HCT116 (cell line): ENCODE results near the gene MTMR1. TPM values are rescaled to one million over a fixed set of nuclear protein-coding genes. Genes with fewer than 3 reads are reported as not detected.

Experiments
- ATAC-seq: fragments of 200-7000 bp; cut with Tn5 transposase; 2 replicates; pipeline ENCODE4 v1.9.1; 2020; ENCODE audit warnings: mild to moderate bottlenecking, moderate library complexity
- BruUV-seq: library from RNA; stranded (reverse); fragments of 400-500 nt; replicated peaks from 2 replicates; lab custom pipeline; 2021; lab: Mats Ljungman, UMichigan
- CTCF ChIA-PET: fragments of 300-600 bp; sonication (Branson Sonifier 250); formaldehyde crosslinking; loops from one replicate; lab custom pipeline; 2021; ENCODE audit warnings: antibody characterized with exemption; lab: Charles Lee
- POLR2A ChIA-PET: fragments of 300-600, 350-600 bp; sonication (Branson Sonifier 250); formaldehyde crosslinking; loops from one replicate; lab custom pipeline; 2021; ENCODE audit warnings: antibody characterized with exemption; lab: Charles Lee
- RAD21 ChIA-PET, 2 experiments: fragments of 300-600 bp; sonication (Branson Sonifier 250); formaldehyde crosslinking; loops; one replicate each; lab custom pipeline; 2023; ENCODE audit warnings: low total read pairs in 2 of 2; ENCODE audit not compliant: uncharacterized antibody in 2 of 2, unreplicated experiment in 2 of 2, low non-redundant PET in 1 of 2; lab: Charles Lee
- DNase-seq: peaks from one replicate; pipeline ENCODE4 v3.0.0-alpha.2; 2010; ENCODE audit warnings: low read depth, low spot score
- H2AFZ ChIP-seq: fragments of 200-600 bp; shearing (Covaris generic), sonication (generic); 2 replicates; pipeline ENCODE4 v1.6.1; 2017; ENCODE audit warnings: low read depth, mixed run types, mixed read lengths, antibody characterized with exemption, low read length; ENCODE audit not compliant: poor library complexity, severe bottlenecking
- H3K27ac ChIP-seq: 2 replicates; pipeline ENCODE4 v1.5.1; 2012; ENCODE audit warnings: low read depth, low read length
- H3K27me3 ChIP-seq: fragments of 200-600 bp; sonication (generic); 2 replicates; pipeline ENCODE4 v1.6.1; 2016; ENCODE audit warnings: mixed run types, low read length, mixed read lengths; ENCODE audit not compliant: insufficient read depth
- H3K36me3 ChIP-seq, 2 experiments: fragments of 200-500 bp in 1 of 2; fragments of 200-600 bp in 1 of 2; sonication (Bioruptor generic) in 1 of 2; sonication (generic) in 1 of 2; 2 replicates each; pipeline versions ENCODE4 v1.5.1 to v1.6.1; 2014 to 2016; ENCODE audit warnings: low read length in 2 of 2, inconsistent platforms in 1 of 2, mixed read lengths in 1 of 2, mixed run types in 1 of 2; ENCODE audit not compliant: insufficient read depth in 2 of 2, control insufficient read depth in 1 of 2
- H3K4me1 ChIP-seq, 2 experiments: fragments of 200-600 bp in 1 of 2; sonication (generic) in 1 of 2; 2 replicates each; pipeline versions ENCODE4 v1.5.1 to v1.6.1; 2012 to 2017; ENCODE audit warnings: low read length in 2 of 2, inconsistent platforms in 1 of 2, mild to moderate bottlenecking in 1 of 2, mixed read lengths in 1 of 2, mixed run types in 1 of 2, moderate library complexity in 1 of 2; ENCODE audit not compliant: insufficient read depth in 2 of 2, control insufficient read depth in 1 of 2
- H3K4me2 ChIP-seq: fragments of 200-600 bp; sonication (generic); 2 replicates; pipeline ENCODE4 v1.6.1; 2017; ENCODE audit warnings: mixed run types, low read length, mixed read lengths
- H3K4me3 ChIP-seq, 2 experiments: fragments of 200-600 bp in 1 of 2; sonication (generic) in 1 of 2; replicated peaks in 1 of 2; 2 replicates each; pipeline ENCODE4 v1.5.1; 2011 to 2016; ENCODE audit warnings: low read length in 2 of 2, control low read depth in 1 of 2, low read depth in 1 of 2, mild to moderate bottlenecking in 1 of 2, mixed read lengths in 1 of 2, mixed run types in 1 of 2
- H3K79me2 ChIP-seq: fragments of 200-600 bp; sonication (generic); 2 replicates; pipeline ENCODE4 v1.6.1; 2017; ENCODE audit warnings: mild to moderate bottlenecking, mixed run types, low read length, moderate library complexity, mixed read lengths; ENCODE audit not compliant: insufficient read depth
- H3K9ac ChIP-seq: fragments of 200-600 bp; sonication (generic); 2 replicates; pipeline ENCODE4 v1.6.1; 2016; ENCODE audit warnings: low read length, mixed read lengths
- H3K9me2 ChIP-seq: fragments of 200-600 bp; sonication (generic), shearing (Covaris generic); 2 replicates; pipeline ENCODE4 v1.6.1; 2017; ENCODE audit warnings: mixed run types, mild to moderate bottlenecking, moderate library complexity; ENCODE audit not compliant: insufficient read depth
- H3K9me3 ChIP-seq, 2 experiments: fragments of 200-500 bp in 1 of 2; fragments of 200-600 bp in 1 of 2; sonication (Bioruptor generic) in 1 of 2; sonication (generic) in 1 of 2; 2 replicates each; pipeline ENCODE4 v1.6.1; 2014 to 2017; ENCODE audit warnings: low read length in 2 of 2, mixed read lengths in 2 of 2, inconsistent platforms in 1 of 2, low read depth in 1 of 2, mild to moderate bottlenecking in 1 of 2, mixed run types in 1 of 2, moderate library complexity in 1 of 2; ENCODE audit not compliant: control insufficient read depth in 1 of 2, insufficient read depth in 1 of 2
- H4K20me1 ChIP-seq: fragments of 200-600 bp; sonication (generic), shearing (Covaris generic); 2 replicates; pipeline ENCODE4 v1.6.1; 2017; ENCODE audit warnings: mixed run types, mild to moderate bottlenecking, moderate library complexity; ENCODE audit not compliant: insufficient read depth
- CBX3 ChIP-seq: IDR thresholded peaks from 2 replicates; pipeline ENCODE4 v1.6.1; 2012; ENCODE audit warnings: low read depth
- CEBPB ChIP-seq: IDR thresholded peaks from 2 replicates; pipeline ENCODE4 v1.6.1; 2012; ENCODE audit warnings: low read depth
- EGR1 ChIP-seq: IDR thresholded peaks from 2 replicates; pipeline ENCODE4 v1.6.1; 2012; ENCODE audit warnings: low read depth
- ELF1 ChIP-seq: IDR thresholded peaks from 2 replicates; pipeline ENCODE4 v1.6.1; 2012; ENCODE audit warnings: low read depth, borderline replicate concordance
- EZH2phosphoT487 ChIP-seq: fragments of 200-600 bp; IDR thresholded peaks from 2 replicates; pipeline ENCODE4 v1.6.1; 2018; ENCODE audit warnings: antibody characterized with exemption, borderline replicate concordance
- FOSL1 ChIP-seq: IDR thresholded peaks from 2 replicates; pipeline ENCODE4 v1.6.1; 2012; ENCODE audit warnings: low read depth
- JUND ChIP-seq: IDR thresholded peaks from 2 replicates; pipeline ENCODE4 v1.6.1; 2012
- POLR2A ChIP-seq: IDR thresholded peaks from 2 replicates; pipeline ENCODE4 v1.7.0; 2011; ENCODE audit warnings: borderline replicate concordance; ENCODE audit not compliant: insufficient read depth, insufficient read length; ENCODE audit errors: extremely low read depth
- POLR2AphosphoS5 ChIP-seq: IDR thresholded peaks from 2 replicates; pipeline ENCODE4 v1.6.1; 2011; ENCODE audit warnings: mild to moderate bottlenecking, low read depth, low read length, moderate library complexity
- SIN3A ChIP-seq: IDR thresholded peaks from 2 replicates; pipeline ENCODE4 v1.6.1; 2012; ENCODE audit warnings: low read depth
- SP1 ChIP-seq: IDR thresholded peaks from 2 replicates; pipeline ENCODE4 v1.6.1; 2012; ENCODE audit warnings: low read depth
- TCF7L2 ChIP-seq: IDR thresholded peaks from 2 replicates; pipeline ENCODE4 v1.7.0; 2011; ENCODE audit warnings: borderline replicate concordance, inconsistent platforms; ENCODE audit not compliant: insufficient read depth, insufficient read length; ENCODE audit errors: extremely low read depth
- ZNF274 ChIP-seq: fragments of 200-500 bp; sonication (Bioruptor generic); IDR thresholded peaks from 2 replicates; pipeline ENCODE4 v1.6.1; 2014; ENCODE audit warnings: mild to moderate bottlenecking, low read depth, low read length, inconsistent platforms
- intact Hi-C: fragments of 100-400 bp; cut with micrococcal nuclease; formaldehyde crosslinking; loops from 2 replicates; pipeline ENCODE4 v1.10.0; 2022
- total RNA-seq: library from RNA; stranded (reverse); gene quantifications from one replicate; pipeline ENCODE4 v1.2.1, GENCODE V29; 2021; ENCODE audit not compliant: unreplicated experiment
- TF ChIP-seq, protein P1 (sequence below): IDR thresholded peaks from 2 replicates; pipeline ENCODE4 v1.6.1; 2012
- TF ChIP-seq, protein P2 (sequence below): IDR thresholded peaks from 2 replicates; pipeline ENCODE4 v1.6.1; 2012; ENCODE audit warnings: low read depth
- TF ChIP-seq, protein P3 (sequence below): IDR thresholded peaks from 2 replicates; pipeline ENCODE4 v1.6.1; 2012
- TF ChIP-seq, protein P4 (sequence below): IDR thresholded peaks from 2 replicates; pipeline ENCODE4 v1.6.1; 2011; ENCODE audit warnings: mild to moderate bottlenecking, low read length, moderate library complexity; ENCODE audit not compliant: insufficient replicate concordance; ENCODE audit errors: extremely low read depth

The MTMR1 gene
- total RNA-seq, 1 experiment from 2014 or later, result 20.0 TPM

DNA sequence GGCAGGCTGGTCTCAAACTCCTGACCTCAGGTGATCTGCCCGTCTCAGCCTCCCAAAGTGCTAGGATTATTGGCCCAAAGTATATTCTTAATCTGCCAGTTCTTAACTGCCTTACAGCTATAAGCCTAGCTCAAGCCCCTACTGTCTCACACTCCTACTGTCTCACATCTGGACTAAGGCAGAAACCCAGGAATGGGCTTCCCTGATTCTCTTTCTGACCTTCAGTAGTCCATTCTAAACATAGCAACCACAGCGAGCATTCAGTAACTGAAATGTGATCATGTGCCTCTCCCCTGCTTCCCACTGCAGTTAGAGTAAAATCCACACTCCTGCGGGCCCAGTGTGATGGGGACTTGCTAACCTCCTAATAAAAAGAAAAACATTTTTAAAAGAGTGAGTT lies 58.9 kb downstream of the MTMR1 start:
- DNase-seq (no peak), ATAC-seq (no peak)
- no peaks in the 10 kb centered on the region for H3K9me3 ChIP-seq
- no peaks in the 10 kb centered on the region for H3K4me1 ChIP-seq
- H3K27ac ChIP-seq, result no peak overlapping the region
- RAD21 ChIA-PET, result no interaction called here
- no peaks in the 10 kb centered on the region for H4K20me1 ChIP-seq
- no peak overlapping the region for H3K4me2 ChIP-seq
- H3K79me2 ChIP-seq, result no peaks in the 10 kb centered on the region
- H2AFZ ChIP-seq, result no peak overlapping the region
- no peak overlapping the region for H3K9ac ChIP-seq
- no peaks in the 10 kb centered on the region for H3K9me2 ChIP-seq
- no peaks in the 10 kb centered on the region; a peak in 1 of 4 replicates for H3K36me3 ChIP-seq
- CTCF ChIA-PET, result no interaction called here
- BruUV-seq, result no TSS peak
- POLR2A ChIA-PET, result no interaction called here
- intact Hi-C loops, result no loop called here
- TF ChIP-seq, protein P1, sequence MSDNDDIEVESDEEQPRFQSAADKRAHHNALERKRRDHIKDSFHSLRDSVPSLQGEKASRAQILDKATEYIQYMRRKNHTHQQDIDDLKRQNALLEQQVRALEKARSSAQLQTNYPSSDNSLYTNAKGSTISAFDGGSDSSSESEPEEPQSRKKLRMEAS, result no peak
- TF ChIP-seq, protein P2, sequence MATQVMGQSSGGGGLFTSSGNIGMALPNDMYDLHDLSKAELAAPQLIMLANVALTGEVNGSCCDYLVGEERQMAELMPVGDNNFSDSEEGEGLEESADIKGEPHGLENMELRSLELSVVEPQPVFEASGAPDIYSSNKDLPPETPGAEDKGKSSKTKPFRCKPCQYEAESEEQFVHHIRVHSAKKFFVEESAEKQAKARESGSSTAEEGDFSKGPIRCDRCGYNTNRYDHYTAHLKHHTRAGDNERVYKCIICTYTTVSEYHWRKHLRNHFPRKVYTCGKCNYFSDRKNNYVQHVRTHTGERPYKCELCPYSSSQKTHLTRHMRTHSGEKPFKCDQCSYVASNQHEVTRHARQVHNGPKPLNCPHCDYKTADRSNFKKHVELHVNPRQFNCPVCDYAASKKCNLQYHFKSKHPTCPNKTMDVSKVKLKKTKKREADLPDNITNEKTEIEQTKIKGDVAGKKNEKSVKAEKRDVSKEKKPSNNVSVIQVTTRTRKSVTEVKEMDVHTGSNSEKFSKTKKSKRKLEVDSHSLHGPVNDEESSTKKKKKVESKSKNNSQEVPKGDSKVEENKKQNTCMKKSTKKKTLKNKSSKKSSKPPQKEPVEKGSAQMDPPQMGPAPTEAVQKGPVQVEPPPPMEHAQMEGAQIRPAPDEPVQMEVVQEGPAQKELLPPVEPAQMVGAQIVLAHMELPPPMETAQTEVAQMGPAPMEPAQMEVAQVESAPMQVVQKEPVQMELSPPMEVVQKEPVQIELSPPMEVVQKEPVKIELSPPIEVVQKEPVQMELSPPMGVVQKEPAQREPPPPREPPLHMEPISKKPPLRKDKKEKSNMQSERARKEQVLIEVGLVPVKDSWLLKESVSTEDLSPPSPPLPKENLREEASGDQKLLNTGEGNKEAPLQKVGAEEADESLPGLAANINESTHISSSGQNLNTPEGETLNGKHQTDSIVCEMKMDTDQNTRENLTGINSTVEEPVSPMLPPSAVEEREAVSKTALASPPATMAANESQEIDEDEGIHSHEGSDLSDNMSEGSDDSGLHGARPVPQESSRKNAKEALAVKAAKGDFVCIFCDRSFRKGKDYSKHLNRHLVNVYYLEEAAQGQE, result no peak
- no peak for TF ChIP-seq JUND
- no peak for TF ChIP-seq EZH2phosphoT487
- TF ChIP-seq, protein P3, sequence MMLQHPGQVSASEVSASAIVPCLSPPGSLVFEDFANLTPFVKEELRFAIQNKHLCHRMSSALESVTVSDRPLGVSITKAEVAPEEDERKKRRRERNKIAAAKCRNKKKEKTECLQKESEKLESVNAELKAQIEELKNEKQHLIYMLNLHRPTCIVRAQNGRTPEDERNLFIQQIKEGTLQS, result no peak
- TF ChIP-seq, protein P4, sequence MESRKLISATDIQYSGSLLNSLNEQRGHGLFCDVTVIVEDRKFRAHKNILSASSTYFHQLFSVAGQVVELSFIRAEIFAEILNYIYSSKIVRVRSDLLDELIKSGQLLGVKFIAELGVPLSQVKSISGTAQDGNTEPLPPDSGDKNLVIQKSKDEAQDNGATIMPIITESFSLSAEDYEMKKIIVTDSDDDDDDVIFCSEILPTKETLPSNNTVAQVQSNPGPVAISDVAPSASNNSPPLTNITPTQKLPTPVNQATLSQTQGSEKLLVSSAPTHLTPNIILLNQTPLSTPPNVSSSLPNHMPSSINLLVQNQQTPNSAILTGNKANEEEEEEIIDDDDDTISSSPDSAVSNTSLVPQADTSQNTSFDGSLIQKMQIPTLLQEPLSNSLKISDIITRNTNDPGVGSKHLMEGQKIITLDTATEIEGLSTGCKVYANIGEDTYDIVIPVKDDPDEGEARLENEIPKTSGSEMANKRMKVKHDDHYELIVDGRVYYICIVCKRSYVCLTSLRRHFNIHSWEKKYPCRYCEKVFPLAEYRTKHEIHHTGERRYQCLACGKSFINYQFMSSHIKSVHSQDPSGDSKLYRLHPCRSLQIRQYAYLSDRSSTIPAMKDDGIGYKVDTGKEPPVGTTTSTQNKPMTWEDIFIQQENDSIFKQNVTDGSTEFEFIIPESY, result no peak
- no peak for TF ChIP-seq POLR2A
- TF ChIP-seq SP1, result no peak
- no peak for TF ChIP-seq EGR1
- no peak for TF ChIP-seq POLR2AphosphoS5
- no peak for TF ChIP-seq FOSL1
- TF ChIP-seq ELF1, result no peak
- TF ChIP-seq CBX3, result no peak
- no peak for TF ChIP-seq CEBPB
- no peak for TF ChIP-seq TCF7L2
- TF ChIP-seq SIN3A, result no peak
- TF ChIP-seq ZNF274, result no peak
- no peaks in the 10 kb centered on the region for H3K27me3 ChIP-seq
- H3K4me3 ChIP-seq, result no peak overlapping the region
